ENCODE results near the gene MPZL3.

DNA sequence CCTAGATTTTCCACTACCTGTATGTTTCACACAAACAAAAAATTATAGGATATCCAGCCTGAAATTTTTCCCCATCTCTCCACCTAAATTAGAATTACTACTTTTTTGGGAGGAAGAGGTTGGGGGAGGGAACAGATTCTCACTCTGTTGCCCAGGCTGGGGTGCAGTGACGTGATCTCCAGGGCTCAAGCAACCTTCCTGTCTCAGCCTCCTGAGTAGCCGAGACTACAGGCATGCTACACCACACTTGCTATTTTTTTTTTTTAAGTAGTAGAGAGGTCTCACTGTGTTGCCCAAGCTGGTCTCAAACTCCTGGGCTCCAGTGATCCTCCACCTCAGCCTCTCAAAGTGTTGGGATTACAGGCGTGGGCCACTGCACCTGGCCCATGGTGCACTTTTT, 36.9 kb downstream of the MPZL3 start:
- TF ChIP-seq, protein P1, sequence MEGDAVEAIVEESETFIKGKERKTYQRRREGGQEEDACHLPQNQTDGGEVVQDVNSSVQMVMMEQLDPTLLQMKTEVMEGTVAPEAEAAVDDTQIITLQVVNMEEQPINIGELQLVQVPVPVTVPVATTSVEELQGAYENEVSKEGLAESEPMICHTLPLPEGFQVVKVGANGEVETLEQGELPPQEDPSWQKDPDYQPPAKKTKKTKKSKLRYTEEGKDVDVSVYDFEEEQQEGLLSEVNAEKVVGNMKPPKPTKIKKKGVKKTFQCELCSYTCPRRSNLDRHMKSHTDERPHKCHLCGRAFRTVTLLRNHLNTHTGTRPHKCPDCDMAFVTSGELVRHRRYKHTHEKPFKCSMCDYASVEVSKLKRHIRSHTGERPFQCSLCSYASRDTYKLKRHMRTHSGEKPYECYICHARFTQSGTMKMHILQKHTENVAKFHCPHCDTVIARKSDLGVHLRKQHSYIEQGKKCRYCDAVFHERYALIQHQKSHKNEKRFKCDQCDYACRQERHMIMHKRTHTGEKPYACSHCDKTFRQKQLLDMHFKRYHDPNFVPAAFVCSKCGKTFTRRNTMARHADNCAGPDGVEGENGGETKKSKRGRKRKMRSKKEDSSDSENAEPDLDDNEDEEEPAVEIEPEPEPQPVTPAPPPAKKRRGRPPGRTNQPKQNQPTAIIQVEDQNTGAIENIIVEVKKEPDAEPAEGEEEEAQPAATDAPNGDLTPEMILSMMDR (IDR thresholded peaks at IDR 0.05) = no peak
- TF ChIP-seq POLR2A (IDR thresholded peaks at IDR 0.05) (no peak), POLR2AphosphoS5 (IDR thresholded peaks at IDR 0.05) (no peak), EP300 (IDR thresholded peaks at IDR 0.05) (no peak)

All from stomach (tissue), 4 donors.